GM12878 (cell line): ENCODE data around the gene BRWD1. TPM values are rescaled to one million over a fixed set of nuclear protein-coding genes. Genes with fewer than 3 reads are reported as not detected.

Experiments used
- ATAC-seq: fragments of 200-7000 bp; cut with Tn5 transposase; 3 replicates; pipeline ENCODE4 v1.9.1; 2020; ENCODE audit warnings: mild to moderate bottlenecking, moderate library complexity
- BruUV-seq: library from RNA; stranded (reverse); fragments of 400-500 nt; replicated peaks from 2 replicates; lab custom pipeline; 2021; lab: Mats Ljungman, UMichigan
- CTCF ChIA-PET: fragments of 300-600 bp; sonication (Branson Sonifier 250); formaldehyde crosslinking; extraction: SDS; loops from one replicate; lab custom pipeline; 2021; ENCODE audit warnings: inconsistent platforms; lab: Yijun Ruan, JAX
- POLR2A ChIA-PET: fragments of 350-600 bp; formaldehyde crosslinking; extraction: SDS; loops from one replicate; lab custom pipeline; 2021; ENCODE audit warnings: inconsistent platforms; lab: Charles Lee
- RAD21 ChIA-PET: fragments of 300-600 bp; sonication (Branson Sonifier 250); formaldehyde crosslinking; loops from one replicate; lab custom pipeline; 2023; ENCODE audit warnings: antibody characterized with exemption; ENCODE audit not compliant: unreplicated experiment; lab: Charles Lee
- SMC1A ChIA-PET: fragments of 300-600 bp; sonication (Branson Sonifier 250); formaldehyde crosslinking; loops from one replicate; lab custom pipeline; 2023; ENCODE audit not compliant: unreplicated experiment, uncharacterized antibody; lab: Charles Lee
- DNase-seq: peaks from one replicate; pipeline ENCODE4 v3.0.0-alpha.2; 2011; ENCODE audit warnings: low read depth, low spot score
- FAIRE-seq: peaks from 3 replicates; lab custom pipeline; 2011; peaks lifted over from hg19 to GRCh38; lab: Jason Lieb, UNC
- H2AFZ ChIP-seq: 2 replicates; pipeline ENCODE4 v1.6.0; 2011; ENCODE audit warnings: low read depth, low read length, control low read depth; ENCODE audit not compliant: control insufficient read depth
- H3K27ac ChIP-seq: 2 replicates; pipeline ENCODE4 v1.5.1; 2011; ENCODE audit warnings: control low read depth; ENCODE audit not compliant: control insufficient read depth, insufficient read depth
- H3K27me3 ChIP-seq, 2 experiments: replicated peaks in 1 of 2; 2 replicates each; pipeline versions ENCODE4 v1.6.0 to v1.6.1; 2011; ENCODE audit warnings: low read length in 1 of 2; ENCODE audit not compliant: control insufficient read depth in 2 of 2, insufficient read depth in 2 of 2
- H3K36me3 ChIP-seq, 2 experiments: 2 replicates each; pipeline ENCODE4 v1.5.1; 2011; ENCODE audit warnings: low read length in 1 of 2; ENCODE audit not compliant: control insufficient read depth in 2 of 2, insufficient read depth in 2 of 2
- H3K4me1 ChIP-seq: 2 replicates; pipeline ENCODE4 v1.6.1; 2011; ENCODE audit warnings: mild to moderate bottlenecking, low read length, moderate library complexity, mixed read lengths; ENCODE audit not compliant: control insufficient read depth, insufficient read depth
- H3K4me2 ChIP-seq: 2 replicates; pipeline ENCODE4 v1.6.0; 2011; ENCODE audit warnings: control low read depth; ENCODE audit not compliant: control insufficient read depth, insufficient read depth
- H3K4me3 ChIP-seq: fragments of 200-600 bp; sonication (generic); 2 replicates; pipeline ENCODE4 v1.5.1; 2016
- H3K79me2 ChIP-seq: 2 replicates; pipeline ENCODE4 v1.6.0; 2011; ENCODE audit warnings: low read length; ENCODE audit not compliant: control insufficient read depth, insufficient read depth
- H3K9ac ChIP-seq: 2 replicates; pipeline ENCODE4 v1.8.0; 2011; ENCODE audit warnings: low read length, control low read depth, mixed read lengths; ENCODE audit not compliant: control insufficient read depth, insufficient read depth
- H3K9me3 ChIP-seq: replicated peaks from 3 replicates; pipeline ENCODE4 v1.5.1; 2011; ENCODE audit warnings: mild to moderate bottlenecking, low read length; ENCODE audit not compliant: control insufficient read depth, insufficient read depth
- H4K20me1 ChIP-seq: 2 replicates; pipeline ENCODE4 v1.6.0; 2011; ENCODE audit not compliant: control insufficient read depth, insufficient read depth
- CHD2 ChIP-seq: IDR thresholded peaks from 2 replicates; pipeline ENCODE4 v1.6.1; 2011; ENCODE audit warnings: low read depth, low read length, improper control_type of control experiment, borderline replicate concordance
- EZH2 ChIP-seq: IDR thresholded peaks from 2 replicates; pipeline ENCODE4 v1.6.1; 2012; ENCODE audit warnings: low read depth, mild to moderate bottlenecking, control low read depth, inconsistent platforms, low read length, borderline replicate concordance; ENCODE audit not compliant: control insufficient read depth
- MYC ChIP-seq: IDR thresholded peaks from 2 replicates; pipeline ENCODE4 v1.6.1; 2011; ENCODE audit warnings: mild to moderate bottlenecking, low read length, moderate library complexity, inconsistent platforms; ENCODE audit not compliant: insufficient read depth, insufficient replicate concordance, insufficient read length, severe bottlenecking
- RBBP5 ChIP-seq: fragments of 200-600 bp; sonication (generic); conservative IDR thresholded peaks from 2 replicates; pipeline ENCODE4 v1.6.1; 2016
- WGBS: methylation state at CpG from one replicate; pipeline ENCODE4 v1.1.6; 2016; ENCODE audit warnings: low lambda C conversion rate; ENCODE audit not compliant: insufficient replicate concordance, insufficient coverage; ENCODE audit errors: missing lambda C conversion rate; 5-methylcytosine and 5-hydroxymethylcytosine counted together
- in situ Hi-C: fragments of 300-500 bp; cut with MboI; formaldehyde crosslinking; loops from 9 replicates; pipeline ENCODE4 v1.14.3; 2018; ENCODE audit warnings: mixed read lengths
- intact Hi-C: fragments of 100-400 bp; cut with micrococcal nuclease; formaldehyde crosslinking; loops from one replicate; pipeline ENCODE4 v1.14.2; 2022; ENCODE audit not compliant: unreplicated experiment
- polyA plus RNA-seq, 11 experiments: library from polyadenylated mRNA; depleted of rRNA in 4 of 11; unstranded in 6 of 11; stranded (reverse) in 5 of 11; fragments of >200 nt; fragmentation: Nextera tagmentation in 4 of 11; fragmentation: Illumina TruSeq in 1 of 11; extraction: Ambion mirVana in 4 of 11; extraction: Trizol in 1 of 11; gene quantifications; 1 replicate in 1 of 11; 2 replicates in 10 of 11; pipeline versions ENCODE4 v1.2.1 to v1.2.3, GENCODE V29; 2011 to 2016; ENCODE audit warnings: inconsistent platforms in 2 of 11, missing spikeins in 2 of 11, low read depth in 1 of 11
- total RNA-seq, 4 experiments: library from RNA; depleted of rRNA in 3 of 4; stranded (reverse); fragments of >200 nt in 3 of 4; fragmentation: Illumina TruSeq in 1 of 4; extraction: Trizol in 1 of 4; gene quantifications; 2 replicates each; pipeline versions ENCODE4 v1.2.1 to v1.2.3, GENCODE V29; 2013 to 2021

BRWD1 gene
- total and polyA plus RNA-seq, 10 of the 15 experiments (the other 5 are each of a cell fraction or from before 2014, with no cell fraction given), result 3.1 to 19.0 (median 13.5) TPM

DNA sequence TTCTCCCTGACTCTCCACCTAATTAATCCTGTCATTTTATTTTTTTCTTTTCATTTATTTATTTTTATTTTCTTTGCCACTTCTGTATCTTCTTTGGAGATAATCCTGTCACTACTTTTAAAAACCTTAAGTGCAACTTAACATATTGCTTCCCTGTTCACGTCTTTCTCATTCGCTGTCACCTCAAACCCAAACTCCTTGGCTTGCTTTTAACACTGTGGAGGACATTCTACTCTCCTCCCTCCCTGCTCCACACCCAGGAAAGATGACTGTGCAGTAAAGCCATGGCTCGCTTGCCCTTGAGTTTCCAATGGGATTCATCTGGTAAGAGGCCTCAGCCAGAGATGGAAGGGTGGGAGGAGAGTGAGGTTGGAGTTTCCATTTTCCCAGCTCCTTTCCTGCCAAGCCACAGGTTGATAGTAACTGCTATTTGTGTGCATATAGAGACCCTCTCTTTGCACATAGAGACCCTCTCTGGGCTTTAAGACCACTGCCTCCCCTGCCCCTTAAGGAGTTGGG is 6.4 kb upstream of the BRWD1 start (continued):
- TF ChIP-seq MYC, result no peak

- H3K4me2 ChIP-seq, result no peak overlapping the region
- H3K4me3 ChIP-seq, result no peak overlapping the region
- H3K9ac ChIP-seq, result no peak overlapping the region
- DNase-seq (no peak), FAIRE-seq (no peak)
- ChIA-PET CTCF (no interaction called here), SMC1A (no interaction called here), POLR2A (no interaction called here), RAD21 (no interaction called here)
- no peaks in the 10 kb centered on the region for H3K36me3 ChIP-seq
- no peak overlapping the region for H2AFZ ChIP-seq
- no peak overlapping the region for H3K27ac ChIP-seq
- H3K4me1 ChIP-seq, result no peaks in the 10 kb centered on the region; the same call in 1 of the 2 replicates
- intact Hi-C loops, result loop anchor here (10.0 kb wide), 1 partner anchor 125 kb away; the partner anchor contains the start of gene LCA5L
- H3K9me3 ChIP-seq, result no peaks in the 10 kb centered on the region
- no TSS peak for BruUV-seq
- in situ Hi-C loops, result no loop called here
- no peaks in the 10 kb centered on the region for H3K27me3 ChIP-seq
- peaks cover 3% of the 10 kb centered on the region for H3K79me2 ChIP-seq
- WGBS, result 70% methylated on average over 6 of the region's 6 CpGs
- no peaks in the 10 kb centered on the region for H4K20me1 ChIP-seq
- TF ChIP-seq RBBP5, result no peak
- no peak for TF ChIP-seq EZH2
- TF ChIP-seq CHD2, result no peak
- TF ChIP-seq, all 136 proteins: peak for 0
- no peak for ATAC-seq
Observed at GRCh38 chr21:39319251-39319756, 5.9 kb upstream of the BRWD1 start.
